GM21723 (cell line): Measurements from ENCODE around the gene GPR18.

Source experiments
- ATAC-seq: cut with Tn5 transposase; IDR thresholded peaks from one replicate; pipeline ENCODE4 v1.9.1; 2021; ENCODE audit warnings: mild to moderate bottlenecking, moderate library complexity; ENCODE audit not compliant: unreplicated experiment

The GPR18 gene

GRCh38 chr13:99293178-99293577 lies 35.0 kb upstream of the GPR18 start:
- no peak for ATAC-seq

- ATAC-seq: no peak
Measured at GRCh38 chr13:99290894-99291293, 32.7 kb upstream of the GPR18 start.

GRCh38 chr13:99289674-99290337 lies 31.6 kb upstream of the GPR18 start:
- no peak for ATAC-seq

GRCh38 chr13:99289271-99289670 lies 31.1 kb upstream of the GPR18 start:
- ATAC-seq: no peak

GRCh38 chr13:99288089-99288488 lies 29.9 kb upstream of the GPR18 start:
- ATAC-seq: peak; percentile 89

- ATAC-seq: peak; percentile 4
Measured at GRCh38 chr13:99287551-99287950, 29.4 kb upstream of the GPR18 start.

- ATAC-seq: no peak
Measured at GRCh38 chr13:99285432-99286182, 27.4 kb upstream of the GPR18 start.

- ATAC-seq: peak; percentile 74
Measured at GRCh38 chr13:99282264-99283231, 24.4 kb upstream of the GPR18 start.

GRCh38 chr13:99281811-99282263 lies 23.7 kb upstream of the GPR18 start:
- ATAC-seq: peak; percentile 63

- no peak for ATAC-seq
Measured at GRCh38 chr13:99280166-99280565, 22.0 kb upstream of the GPR18 start.

GRCh38 chr13:99279637-99280036 lies 21.5 kb upstream of the GPR18 start:
- ATAC-seq: no peak

GRCh38 chr13:99278843-99279242 lies 20.7 kb upstream of the GPR18 start:
- no peak for ATAC-seq

GRCh38 chr13:99278200-99278599 lies 20.0 kb upstream of the GPR18 start:
- ATAC-seq: no peak

GRCh38 chr13:99277629-99278028 lies 19.4 kb upstream of the GPR18 start:
- ATAC-seq: no peak

- no peak for ATAC-seq
Measured at GRCh38 chr13:99276706-99277105, 18.5 kb upstream of the GPR18 start.

GRCh38 chr13:99275093-99275469 lies 16.9 kb upstream of the GPR18 start:
- no peak for ATAC-seq

GRCh38 chr13:99273128-99273527 lies 14.9 kb upstream of the GPR18 start:
- ATAC-seq: no peak

GRCh38 chr13:99272481-99272880 lies 14.3 kb upstream of the GPR18 start:
- no peak for ATAC-seq

GRCh38 chr13:99271249-99271648 lies 13.1 kb upstream of the GPR18 start:
- ATAC-seq: no peak

GRCh38 chr13:99270518-99270917 lies 12.3 kb upstream of the GPR18 start:
- no peak for ATAC-seq

GRCh38 chr13:99269627-99270241 lies 11.6 kb upstream of the GPR18 start:
- peak; percentile 70 for ATAC-seq
